ENCODE measurements around the gene KSR2.

- TF ChIP-seq CTCF (IDR thresholded peaks at IDR 0.05) (no peak), EP300 (IDR thresholded peaks at IDR 0.05) (no peak), POLR2A (IDR thresholded peaks at IDR 0.05) (no peak)
These were observed 438.0 kb downstream of the KSR2 start for GRCh38 chr12:117530796-117531195.
